Bronchial epithelial cell (primary cell): Measurements from ENCODE around the gene SYTL1. TPM values are rescaled to one million over a fixed set of nuclear protein-coding genes. Genes with fewer than 3 reads are reported as not detected.
"Not testable (repeated sequence)": the region's sequence is repeated elsewhere in the genome, so short reads cannot be mapped to it uniquely, and the experiment has no call there.

Experiments used
- DNase-seq: peaks from one replicate; pipeline ENCODE4 v3.0.0-alpha.2; 2010; ENCODE audit warnings: low read depth
- FAIRE-seq: peaks from 2 replicates; lab custom pipeline; 2011; peaks lifted over from hg19 to GRCh38; lab: Jason Lieb, UNC
- H3K27me3 ChIP-seq: 2 replicates; pipeline ENCODE4 v1.5.1; 2011; ENCODE audit warnings: low read length; ENCODE audit not compliant: control insufficient read depth, insufficient read depth
- H3K36me3 ChIP-seq: 2 replicates; pipeline ENCODE4 v1.5.1; 2011; ENCODE audit warnings: low read length; ENCODE audit not compliant: control insufficient read depth, insufficient read depth
- H3K4me3 ChIP-seq: 2 replicates; pipeline ENCODE4 v1.5.1; 2011; ENCODE audit warnings: mild to moderate bottlenecking, low read depth, low read length, control low read depth
- total RNA-seq: library from RNA; depleted of rRNA; stranded (reverse); fragments of >200 nt; gene quantifications from 2 replicates; pipeline ENCODE4 v1.2.1, GENCODE V29; 2014
- TF ChIP-seq, protein P1 (sequence below): IDR thresholded peaks from 2 replicates; pipeline ENCODE4 v1.5.1; 2011; ENCODE audit warnings: mild to moderate bottlenecking, moderate library complexity, low read length, control low read depth, inconsistent platforms; ENCODE audit not compliant: insufficient read depth, severe bottlenecking

SYTL1 gene
- total RNA-seq, 1 donor from 2014 or later: 31.9 TPM

DNA sequence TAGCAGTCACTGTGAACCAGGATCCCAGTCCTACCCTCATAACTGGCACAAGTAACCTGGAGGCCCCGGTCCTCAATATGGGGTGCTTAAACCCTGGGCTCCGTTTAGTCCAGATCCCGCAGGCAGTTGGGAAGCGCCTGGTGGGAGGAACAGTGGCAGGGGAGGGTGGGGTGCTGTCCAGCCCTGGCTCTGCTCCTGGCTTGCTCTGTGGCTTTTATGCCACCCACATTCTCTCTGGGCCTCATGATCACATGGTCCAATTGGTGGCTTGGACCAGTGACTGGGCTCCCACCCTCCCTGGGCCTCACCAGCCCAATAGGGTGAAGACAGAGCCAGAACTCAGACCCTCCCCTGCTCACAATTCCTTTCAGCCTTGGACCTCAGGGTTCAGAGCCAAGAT is 38.4 kb downstream of the SYTL1 start:
- TF ChIP-seq, protein P1, sequence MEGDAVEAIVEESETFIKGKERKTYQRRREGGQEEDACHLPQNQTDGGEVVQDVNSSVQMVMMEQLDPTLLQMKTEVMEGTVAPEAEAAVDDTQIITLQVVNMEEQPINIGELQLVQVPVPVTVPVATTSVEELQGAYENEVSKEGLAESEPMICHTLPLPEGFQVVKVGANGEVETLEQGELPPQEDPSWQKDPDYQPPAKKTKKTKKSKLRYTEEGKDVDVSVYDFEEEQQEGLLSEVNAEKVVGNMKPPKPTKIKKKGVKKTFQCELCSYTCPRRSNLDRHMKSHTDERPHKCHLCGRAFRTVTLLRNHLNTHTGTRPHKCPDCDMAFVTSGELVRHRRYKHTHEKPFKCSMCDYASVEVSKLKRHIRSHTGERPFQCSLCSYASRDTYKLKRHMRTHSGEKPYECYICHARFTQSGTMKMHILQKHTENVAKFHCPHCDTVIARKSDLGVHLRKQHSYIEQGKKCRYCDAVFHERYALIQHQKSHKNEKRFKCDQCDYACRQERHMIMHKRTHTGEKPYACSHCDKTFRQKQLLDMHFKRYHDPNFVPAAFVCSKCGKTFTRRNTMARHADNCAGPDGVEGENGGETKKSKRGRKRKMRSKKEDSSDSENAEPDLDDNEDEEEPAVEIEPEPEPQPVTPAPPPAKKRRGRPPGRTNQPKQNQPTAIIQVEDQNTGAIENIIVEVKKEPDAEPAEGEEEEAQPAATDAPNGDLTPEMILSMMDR: no peak
- Histone ChIP-seq H3K4me3 (no peak overlapping the region), H3K27me3 (no peaks in the 10 kb centered on the region), H3K36me3 (no peaks in the 10 kb centered on the region)
- FAIRE-seq (no peak), DNase-seq (no peak)

DNA sequence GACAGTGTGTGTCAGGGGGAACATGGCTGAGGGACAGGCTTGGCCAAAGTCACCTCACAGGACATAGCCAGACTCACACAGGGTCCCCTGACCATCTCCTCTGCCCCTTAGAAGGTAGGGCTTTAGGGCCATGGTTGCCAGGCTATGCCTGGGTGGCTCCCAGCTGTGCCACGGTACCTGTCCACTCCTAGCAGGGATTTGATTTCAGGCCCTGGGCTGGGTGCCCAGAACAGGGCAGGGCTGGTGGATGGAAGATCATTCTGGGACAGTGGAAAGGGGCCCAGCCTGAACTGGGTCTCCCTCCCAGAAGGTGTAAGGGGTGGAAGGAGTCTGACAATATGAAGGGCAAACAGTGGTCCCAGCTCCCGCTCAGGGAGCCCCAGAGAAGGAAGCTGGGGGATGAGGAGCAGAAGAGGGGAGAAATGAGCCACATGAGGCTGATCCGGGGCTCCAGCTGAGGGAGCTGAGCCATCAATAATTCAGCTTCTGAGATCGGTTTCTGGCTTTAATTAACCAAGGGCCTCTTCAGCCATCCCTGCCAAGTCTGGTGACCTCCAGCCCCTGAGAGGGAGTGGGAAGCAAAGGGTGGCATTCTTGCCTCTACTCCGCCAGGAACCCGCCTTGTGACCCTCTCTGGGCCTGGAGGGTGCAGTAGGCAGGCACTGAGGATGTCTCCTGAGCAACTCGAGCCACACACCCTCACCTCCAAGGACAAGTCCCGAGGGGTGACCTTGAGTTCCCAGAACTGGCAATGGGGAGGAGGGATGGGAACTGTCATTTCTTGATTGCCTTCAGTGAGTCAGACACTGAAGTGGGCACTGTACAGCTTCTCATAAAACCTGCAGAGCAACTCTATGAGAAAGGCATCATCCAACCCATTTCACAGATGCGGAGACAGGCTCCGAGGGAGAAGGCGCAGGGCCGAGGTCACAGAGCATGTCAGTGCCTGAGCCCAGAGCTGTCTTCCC is 39.2 kb downstream of the SYTL1 start:
- DNase-seq (no peak), FAIRE-seq (peak; percentile 55)
- Histone ChIP-seq H3K36me3 (no peaks in the 10 kb centered on the region), H3K27me3 (no peaks in the 10 kb centered on the region), H3K4me3 (no peak overlapping the region)
- TF ChIP-seq, protein P1: no peak

DNA sequence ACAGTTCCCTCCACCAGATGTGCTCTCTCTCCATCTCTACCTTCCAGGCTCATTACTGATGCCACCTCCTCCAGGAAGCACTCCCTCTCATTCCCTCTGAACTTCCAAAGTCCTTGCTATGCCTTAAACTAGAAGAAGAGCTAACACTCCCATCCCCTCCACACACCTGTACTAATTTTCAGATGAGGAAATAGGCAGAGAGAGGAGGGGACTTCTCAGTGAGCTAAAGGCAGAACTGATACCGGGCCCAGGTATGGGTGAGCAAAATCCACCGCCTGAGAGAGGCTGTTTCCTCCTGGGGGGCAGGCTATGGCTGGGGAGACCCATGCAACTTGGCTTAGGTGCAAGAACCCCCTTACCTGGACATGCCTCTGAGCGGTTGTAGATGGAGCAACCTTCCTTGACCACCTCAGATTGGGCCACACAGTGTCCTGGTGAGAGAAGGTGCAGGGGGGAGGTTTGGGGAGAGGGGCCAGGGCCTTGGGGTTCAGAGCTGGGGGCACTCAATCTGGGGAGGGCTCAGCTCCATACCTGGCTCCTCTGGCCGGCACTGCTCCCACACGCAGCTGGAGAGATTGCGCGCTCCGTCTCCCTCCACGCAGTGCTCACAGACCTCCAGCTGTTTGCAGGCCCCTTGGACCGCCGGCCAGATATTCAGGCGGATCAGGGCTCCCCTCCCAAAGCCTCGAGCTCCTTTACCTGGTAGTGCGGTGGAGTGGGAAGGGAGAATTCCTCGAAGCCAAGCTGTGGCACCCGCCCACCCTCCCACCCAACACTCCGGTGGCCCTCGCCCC is 40.3 kb downstream of the SYTL1 start:
- no peak overlapping the region for H3K4me3 ChIP-seq
- TF ChIP-seq, protein P1: no peak
- DNase-seq (no peak), FAIRE-seq (no peak)
- H3K27me3 ChIP-seq: no peaks in the 10 kb centered on the region
- H3K36me3 ChIP-seq: no peaks in the 10 kb centered on the region

DNA sequence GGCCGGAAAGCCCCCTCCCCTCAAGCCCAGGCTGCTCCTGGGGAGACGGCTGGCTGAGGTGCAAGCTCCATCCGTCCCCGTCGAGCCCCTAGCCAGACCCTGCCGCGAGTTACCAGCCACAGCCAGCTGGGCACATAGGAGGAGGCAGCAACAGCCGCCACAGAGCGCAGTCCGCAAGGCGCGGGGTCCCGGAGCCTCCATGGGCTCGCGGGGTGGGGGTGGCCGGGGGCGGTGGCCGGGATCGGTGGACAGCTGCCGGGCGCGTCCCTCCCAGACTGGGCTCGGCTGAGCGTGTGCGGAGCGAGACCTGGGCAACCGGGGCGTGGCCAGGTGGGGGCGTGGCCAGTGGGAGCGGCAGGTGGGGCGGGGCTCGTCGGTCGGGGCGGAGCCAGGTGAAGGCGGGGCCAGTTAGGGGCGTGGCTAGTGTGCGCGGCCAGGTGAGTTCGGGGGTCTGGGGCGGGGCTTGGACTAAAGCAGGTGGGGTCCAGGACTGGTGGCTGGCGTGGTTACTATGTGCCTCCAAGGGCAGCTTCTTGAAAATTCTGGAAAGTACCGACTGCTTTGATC is 41.3 kb downstream of the SYTL1 start, which contains the start of gene CD164L2:
TSS of gene CD164L2 (minus strand) at position 295 of the 567 bp plus-strand sequence. CDS start at position 201, 94 bp downstream.
- H3K27me3 ChIP-seq: no peaks in the 10 kb centered on the region
- DNase-seq (no peak), FAIRE-seq (no peak)
- no peaks in the 10 kb centered on the region for H3K36me3 ChIP-seq
- TF ChIP-seq, protein P1: no peak
- H3K4me3 ChIP-seq: peak within 1 kb of the TSS; percentile 42

DNA sequence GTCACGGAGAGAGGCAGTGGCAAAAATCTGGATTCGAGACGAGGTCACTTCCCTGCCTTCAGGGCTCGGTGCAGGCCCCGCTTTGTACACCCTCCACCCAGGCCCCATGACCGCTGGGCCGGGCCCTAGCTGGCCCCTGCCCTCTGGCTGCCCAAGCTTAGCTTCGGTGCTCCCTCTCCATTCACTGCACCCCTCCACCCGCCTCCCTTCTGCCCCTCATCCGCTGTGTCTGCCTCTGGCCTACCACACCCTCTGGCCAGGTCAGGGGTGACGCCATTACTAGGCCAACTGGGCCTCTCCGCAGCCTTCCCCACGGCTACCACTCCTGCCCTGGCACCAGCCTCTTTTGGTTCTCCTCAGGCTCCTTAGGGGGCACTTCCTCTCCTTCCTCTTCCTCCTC is 41.8 kb downstream of the SYTL1 start:
- Histone ChIP-seq H3K36me3 (no peaks in the 10 kb centered on the region), H3K27me3 (no peaks in the 10 kb centered on the region), H3K4me3 (no peak overlapping the region)
- FAIRE-seq (no peak), DNase-seq (no peak)
- TF ChIP-seq, protein P1: no peak

DNA sequence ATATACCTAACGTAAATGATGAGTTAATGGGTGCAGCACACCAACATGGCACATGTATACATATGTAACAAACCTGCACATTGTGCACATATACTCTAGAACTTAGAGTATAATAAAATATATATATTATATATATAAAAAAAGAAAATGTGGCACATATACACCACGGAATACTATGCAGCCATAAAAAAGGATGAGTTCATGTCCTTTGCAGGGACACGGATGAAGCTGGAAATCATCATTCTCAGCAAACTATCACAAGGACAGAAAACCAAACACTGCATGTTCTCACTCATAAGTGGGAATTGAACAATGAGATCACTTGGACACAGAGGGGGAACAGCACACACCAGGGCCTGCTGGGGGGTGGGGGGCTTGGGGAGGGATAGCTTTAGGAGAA is 43.0 kb downstream of the SYTL1 start:
- not testable (repeated sequence) for DNase-seq, H3K4me3 ChIP-seq, H3K27me3 ChIP-seq, H3K36me3 ChIP-seq, FAIRE-seq
